Progenitor cell of endocrine pancreas (in vitro differentiated cells): ENCODE results near the gene ZNF10. TPM values are rescaled to one million over a fixed set of nuclear protein-coding genes. Genes with fewer than 3 reads are reported as not detected.

Experiments used
- DNase-seq: peaks from one replicate; pipeline ENCODE4 v3.0.0; 2021; ENCODE audit warnings: low spot score; ENCODE audit not compliant: unreplicated experiment
- H3K27ac Mint-ChIP-seq: 2 replicates; pipeline ENCODE4 v1.8.0; 2021; ENCODE audit warnings: mild to moderate bottlenecking, moderate library complexity, mixed read lengths
- H3K27me3 Mint-ChIP-seq: 2 replicates; pipeline ENCODE4 v1.8.0; 2021; ENCODE audit warnings: mixed read lengths
- H3K36me3 Mint-ChIP-seq: 2 replicates; pipeline ENCODE4 v1.8.0; 2022; ENCODE audit warnings: mixed read lengths; ENCODE audit not compliant: insufficient read depth
- H3K4me1 Mint-ChIP-seq: 2 replicates; pipeline ENCODE4 v1.8.0; 2021; ENCODE audit warnings: low read depth, mixed read lengths
- H3K4me3 Mint-ChIP-seq: 2 replicates; pipeline ENCODE4 v1.8.0; 2021; ENCODE audit warnings: low read depth, mild to moderate bottlenecking, moderate library complexity, mixed read lengths
- H3K9me3 Mint-ChIP-seq: 2 replicates; pipeline ENCODE4 v1.8.0; 2021; ENCODE audit warnings: low read depth, mixed read lengths
- total RNA-seq: library from RNA; stranded (reverse); gene quantifications from 2 replicates; pipeline ENCODE4 v1.2.1, GENCODE V29; 2021
- TF ChIP-seq, protein P1 (sequence below): fragments of 200-600 bp; sonication (generic); IDR thresholded peaks from one replicate; pipeline ENCODE4 v1.5.0; 2021; ENCODE audit warnings: antibody characterized with exemption, mild to moderate bottlenecking; ENCODE audit not compliant: unreplicated experiment

Gene ZNF10
- total RNA-seq, 1 donor from 2014 or later: 24.6 TPM

DNA sequence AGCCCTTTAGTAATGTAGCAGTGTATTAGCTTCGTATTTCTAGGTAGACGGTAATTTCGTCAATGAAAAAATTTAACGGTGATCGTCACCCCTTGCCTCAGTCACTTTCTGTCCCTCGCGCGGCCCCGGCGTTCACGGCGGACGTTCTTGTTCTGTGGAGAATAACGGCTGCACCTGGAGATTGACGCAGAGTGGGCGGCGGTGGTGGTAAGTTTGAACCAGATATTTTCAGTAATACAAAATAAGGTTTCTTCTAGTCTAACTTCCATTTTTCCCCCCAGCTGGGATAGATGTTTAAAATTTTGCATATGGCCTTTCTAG lies 341 bp downstream of the ZNF10 start:
- peak overlapping the region; percentile 91 for H3K4me3 Mint-ChIP-seq
- no peaks in the 10 kb centered on the region for H3K27me3 Mint-ChIP-seq
- TF ChIP-seq, protein P1, sequence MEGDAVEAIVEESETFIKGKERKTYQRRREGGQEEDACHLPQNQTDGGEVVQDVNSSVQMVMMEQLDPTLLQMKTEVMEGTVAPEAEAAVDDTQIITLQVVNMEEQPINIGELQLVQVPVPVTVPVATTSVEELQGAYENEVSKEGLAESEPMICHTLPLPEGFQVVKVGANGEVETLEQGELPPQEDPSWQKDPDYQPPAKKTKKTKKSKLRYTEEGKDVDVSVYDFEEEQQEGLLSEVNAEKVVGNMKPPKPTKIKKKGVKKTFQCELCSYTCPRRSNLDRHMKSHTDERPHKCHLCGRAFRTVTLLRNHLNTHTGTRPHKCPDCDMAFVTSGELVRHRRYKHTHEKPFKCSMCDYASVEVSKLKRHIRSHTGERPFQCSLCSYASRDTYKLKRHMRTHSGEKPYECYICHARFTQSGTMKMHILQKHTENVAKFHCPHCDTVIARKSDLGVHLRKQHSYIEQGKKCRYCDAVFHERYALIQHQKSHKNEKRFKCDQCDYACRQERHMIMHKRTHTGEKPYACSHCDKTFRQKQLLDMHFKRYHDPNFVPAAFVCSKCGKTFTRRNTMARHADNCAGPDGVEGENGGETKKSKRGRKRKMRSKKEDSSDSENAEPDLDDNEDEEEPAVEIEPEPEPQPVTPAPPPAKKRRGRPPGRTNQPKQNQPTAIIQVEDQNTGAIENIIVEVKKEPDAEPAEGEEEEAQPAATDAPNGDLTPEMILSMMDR: no peak
- peaks cover 66% of the 10 kb centered on the region for H3K36me3 Mint-ChIP-seq
- H3K4me1 Mint-ChIP-seq: peaks cover 6% of the 10 kb centered on the region
- DNase-seq: peak; percentile 14
- peaks cover 38% of the 10 kb centered on the region for H3K9me3 Mint-ChIP-seq
- H3K27ac Mint-ChIP-seq: peak overlapping the region; percentile 99

DNA sequence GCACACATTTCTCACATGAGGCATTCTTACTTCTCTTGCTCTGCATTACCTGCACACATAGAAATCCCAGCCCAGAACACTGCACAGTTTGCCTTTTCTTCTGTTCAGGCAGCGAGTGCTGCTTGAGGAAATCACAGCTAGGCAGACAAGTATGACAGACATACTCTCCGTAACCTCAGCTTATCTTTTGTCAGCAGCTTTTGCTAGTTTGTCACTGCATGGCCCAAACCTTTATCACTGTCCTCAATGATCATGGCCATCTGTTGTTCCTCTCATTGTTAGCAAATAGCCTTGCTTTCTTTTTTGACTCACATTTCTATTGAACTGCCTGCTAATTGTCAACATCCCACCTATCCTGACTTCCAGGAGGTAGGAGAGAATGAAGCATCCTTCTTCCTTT lies 5.3 kb downstream of the ZNF10 start:
- DNase-seq: no peak
- Mint-ChIP-seq H3K9me3 (peaks cover 67% of the 10 kb centered on the region), H3K4me3 (no peak overlapping the region), H3K4me1 (peaks cover 6% of the 10 kb centered on the region), H3K27me3 (no peaks in the 10 kb centered on the region), H3K36me3 (peaks cover 90% of the 10 kb centered on the region), H3K27ac (no peak overlapping the region)
- TF ChIP-seq, protein P1: no peak

DNA sequence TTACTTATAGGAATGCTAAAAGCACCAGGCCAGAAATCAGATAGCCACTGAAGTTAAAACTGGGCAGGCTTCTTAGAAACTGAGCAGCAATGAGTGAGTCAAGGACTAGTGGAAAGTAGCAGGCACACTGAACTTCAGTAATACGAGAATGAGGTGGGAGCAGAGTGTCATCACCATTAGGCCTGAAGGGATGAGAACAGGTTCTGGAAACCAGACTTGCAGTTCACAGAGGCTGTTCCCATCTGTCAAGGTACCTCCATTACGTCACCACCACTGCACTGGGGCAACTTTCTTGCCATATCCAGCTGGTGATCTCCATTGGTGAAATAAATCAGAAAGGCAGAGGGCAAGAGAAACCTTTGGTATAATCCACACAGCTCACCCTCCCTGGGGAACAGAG lies 15.6 kb downstream of the ZNF10 start:
- TF ChIP-seq, protein P1: no peak
- no peak for DNase-seq
- no peak overlapping the region for H3K4me3 Mint-ChIP-seq
- H3K27me3 Mint-ChIP-seq: no peaks in the 10 kb centered on the region
- H3K36me3 Mint-ChIP-seq: peaks cover 84% of the 10 kb centered on the region
- no peaks in the 10 kb centered on the region for H3K4me1 Mint-ChIP-seq
- peaks cover 63% of the 10 kb centered on the region for H3K9me3 Mint-ChIP-seq
- no peak overlapping the region for H3K27ac Mint-ChIP-seq

DNA sequence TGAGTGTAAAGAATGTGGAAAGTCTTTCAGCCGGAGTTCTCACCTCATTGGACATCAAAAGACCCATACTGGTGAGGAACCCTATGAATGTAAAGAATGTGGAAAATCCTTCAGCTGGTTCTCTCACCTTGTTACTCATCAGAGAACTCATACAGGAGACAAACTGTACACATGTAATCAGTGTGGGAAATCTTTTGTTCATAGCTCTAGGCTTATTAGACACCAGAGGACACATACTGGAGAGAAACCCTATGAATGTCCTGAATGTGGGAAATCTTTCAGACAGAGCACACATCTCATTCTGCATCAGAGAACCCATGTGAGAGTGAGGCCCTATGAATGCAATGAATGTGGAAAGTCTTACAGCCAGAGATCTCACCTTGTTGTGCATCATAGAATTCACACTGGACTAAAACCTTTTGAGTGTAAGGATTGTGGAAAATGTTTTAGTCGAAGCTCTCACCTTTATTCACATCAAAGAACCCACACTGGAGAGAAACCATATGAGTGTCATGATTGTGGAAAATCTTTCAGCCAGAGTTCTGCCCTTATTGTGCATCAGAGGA lies 25.8 kb downstream of the ZNF10 start:
- peaks cover 86% of the 10 kb centered on the region for H3K36me3 Mint-ChIP-seq
- no peak overlapping the region for H3K4me3 Mint-ChIP-seq
- DNase-seq: no peak
- H3K27me3 Mint-ChIP-seq: no peaks in the 10 kb centered on the region
- no peak overlapping the region for H3K27ac Mint-ChIP-seq
- TF ChIP-seq, protein P1: no peak
- H3K9me3 Mint-ChIP-seq: peaks cover 76% of the 10 kb centered on the region
- no peaks in the 10 kb centered on the region for H3K4me1 Mint-ChIP-seq

DNA sequence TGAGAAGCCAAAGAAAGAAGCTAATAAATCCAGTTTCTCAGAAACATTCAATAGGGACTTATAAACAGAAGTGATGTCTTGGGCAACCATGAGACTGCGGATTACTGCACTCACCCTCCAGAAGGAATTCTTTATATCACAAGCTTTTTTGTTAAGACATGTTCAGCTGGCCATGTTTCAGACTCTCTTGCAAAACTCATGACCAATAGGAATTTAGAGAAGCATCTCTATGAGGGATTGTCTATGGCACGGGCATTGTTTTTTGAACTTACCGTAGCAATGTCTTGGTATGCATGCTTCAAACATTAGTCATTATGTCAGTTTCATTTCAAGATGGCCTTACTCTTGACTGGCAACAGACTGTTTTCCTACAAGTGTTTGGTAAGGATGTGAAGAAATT lies 35.3 kb downstream of the ZNF10 start:
- TF ChIP-seq, protein P1: no peak
- H3K27ac Mint-ChIP-seq: no peak overlapping the region
- peaks cover 53% of the 10 kb centered on the region for H3K9me3 Mint-ChIP-seq
- no peak overlapping the region for H3K4me3 Mint-ChIP-seq
- H3K4me1 Mint-ChIP-seq: no peaks in the 10 kb centered on the region
- H3K36me3 Mint-ChIP-seq: peaks cover 9% of the 10 kb centered on the region
- no peak for DNase-seq
- no peaks in the 10 kb centered on the region for H3K27me3 Mint-ChIP-seq
